HFF-Myc (cell line): ENCODE measurements around the gene ST7.

Experiments
- DNase-seq: peaks from one replicate; pipeline ENCODE4 v3.0.0-alpha.2; 2011; ENCODE audit warnings: low read depth; ENCODE audit errors: extremely low read depth
- H3K4me3 ChIP-seq: replicated peaks from 2 replicates; pipeline ENCODE4 v1.5.1; 2011; ENCODE audit warnings: low read depth, mild to moderate bottlenecking, control low read depth, low read length
- TF ChIP-seq, protein P1 (sequence below): IDR thresholded peaks from 2 replicates; pipeline ENCODE4 v1.5.1; 2012; ENCODE audit warnings: mild to moderate bottlenecking, low read depth, low read length, control low read depth; ENCODE audit errors: missing control alignments

The ST7 gene

GRCh38 chr7:117179701-117180100, 226.4 kb downstream of the ST7 start:
- no peak for DNase-seq
- TF ChIP-seq, protein P1, sequence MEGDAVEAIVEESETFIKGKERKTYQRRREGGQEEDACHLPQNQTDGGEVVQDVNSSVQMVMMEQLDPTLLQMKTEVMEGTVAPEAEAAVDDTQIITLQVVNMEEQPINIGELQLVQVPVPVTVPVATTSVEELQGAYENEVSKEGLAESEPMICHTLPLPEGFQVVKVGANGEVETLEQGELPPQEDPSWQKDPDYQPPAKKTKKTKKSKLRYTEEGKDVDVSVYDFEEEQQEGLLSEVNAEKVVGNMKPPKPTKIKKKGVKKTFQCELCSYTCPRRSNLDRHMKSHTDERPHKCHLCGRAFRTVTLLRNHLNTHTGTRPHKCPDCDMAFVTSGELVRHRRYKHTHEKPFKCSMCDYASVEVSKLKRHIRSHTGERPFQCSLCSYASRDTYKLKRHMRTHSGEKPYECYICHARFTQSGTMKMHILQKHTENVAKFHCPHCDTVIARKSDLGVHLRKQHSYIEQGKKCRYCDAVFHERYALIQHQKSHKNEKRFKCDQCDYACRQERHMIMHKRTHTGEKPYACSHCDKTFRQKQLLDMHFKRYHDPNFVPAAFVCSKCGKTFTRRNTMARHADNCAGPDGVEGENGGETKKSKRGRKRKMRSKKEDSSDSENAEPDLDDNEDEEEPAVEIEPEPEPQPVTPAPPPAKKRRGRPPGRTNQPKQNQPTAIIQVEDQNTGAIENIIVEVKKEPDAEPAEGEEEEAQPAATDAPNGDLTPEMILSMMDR = no peak
- no peak overlapping the region for H3K4me3 ChIP-seq

- no peak overlapping the region for H3K4me3 ChIP-seq
- DNase-seq = no peak
- TF ChIP-seq, protein P1 = no peak
Measured at GRCh38 chr7:117183729-117184128, 230.4 kb downstream of the ST7 start.

- TF ChIP-seq, protein P1 = no peak
- H3K4me3 ChIP-seq = no peak overlapping the region
- DNase-seq = no peak
Measured at GRCh38 chr7:117184367-117184766, 231.1 kb downstream of the ST7 start.

DNA sequence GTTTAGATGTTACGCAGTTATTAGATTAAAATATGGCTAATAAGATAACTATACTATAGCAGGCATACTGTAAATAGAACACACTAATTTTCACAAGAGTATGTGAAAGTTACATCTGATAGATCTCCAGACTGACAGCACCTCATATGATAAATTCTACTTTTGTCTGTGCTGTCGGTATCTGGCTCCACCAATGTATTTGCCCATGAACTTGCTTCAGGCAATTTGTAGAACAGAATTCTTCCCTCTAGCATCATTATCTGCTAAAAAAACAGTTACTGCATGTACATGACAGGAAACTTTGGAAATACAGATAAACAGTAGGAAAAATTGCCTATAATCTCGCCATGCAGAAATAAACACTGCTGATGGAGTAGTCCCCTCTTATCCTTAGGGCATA, 231.8 kb downstream of the ST7 start:
- no peak for DNase-seq
- no peak overlapping the region for H3K4me3 ChIP-seq
- TF ChIP-seq, protein P1 = no peak

- DNase-seq = no peak
- TF ChIP-seq, protein P1 = no peak
- no peak overlapping the region for H3K4me3 ChIP-seq
Measured at GRCh38 chr7:117186218-117187010, 233.1 kb downstream of the ST7 start.

DNA sequence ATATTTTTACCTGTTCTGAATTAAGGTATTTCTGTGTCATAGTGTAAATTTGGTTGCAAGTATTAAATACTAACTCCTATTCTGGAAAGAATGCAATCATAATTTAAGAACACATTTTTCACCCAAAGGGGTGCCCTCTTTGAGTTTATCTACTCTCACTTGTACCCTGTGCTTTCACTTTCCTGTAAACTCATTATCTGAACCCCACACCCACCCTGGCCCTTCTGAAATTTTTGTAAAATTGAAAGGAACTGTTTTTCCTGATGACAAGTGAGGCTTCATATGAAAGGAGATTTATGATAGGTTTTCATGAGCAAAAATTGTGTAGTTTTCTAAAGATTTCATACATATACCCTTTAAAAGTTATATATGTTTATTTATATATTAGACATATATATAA, 235.1 kb downstream of the ST7 start:
- H3K4me3 ChIP-seq = no peak overlapping the region
- TF ChIP-seq, protein P1 = no peak

More for the DNA sequence above, 235.1 kb downstream of the ST7 start:
- no peak for DNase-seq
